H9 (cell line): ENCODE measurements around the gene UBE2Q1. TPM values are rescaled to one million over a fixed set of nuclear protein-coding genes. Genes with fewer than 3 reads are reported as not detected.

Experiments
- DNase-seq: peaks from one replicate; pipeline ENCODE4 v3.0.0-alpha.2; 2017
- H2AFZ ChIP-seq: one replicate; pipeline ENCODE4 v1.6.1; 2013; ENCODE audit warnings: mild to moderate bottlenecking, low read length, control low read depth, moderate library complexity
- H2AK5ac ChIP-seq: 2 replicates; pipeline ENCODE4 v1.6.1; 2013; ENCODE audit warnings: low read length, control low read depth, mixed read lengths; ENCODE audit not compliant: insufficient read length
- H2BK120ac ChIP-seq: one replicate; pipeline ENCODE4 v1.6.1; 2013; ENCODE audit warnings: low read depth, mild to moderate bottlenecking, low read length, control low read depth, inconsistent platforms; ENCODE audit not compliant: poor library complexity, severe bottlenecking
- H2BK12ac ChIP-seq: 2 replicates; pipeline ENCODE4 v1.6.1; 2013; ENCODE audit warnings: low read length, control low read depth, mixed read lengths, low read depth; ENCODE audit not compliant: insufficient read length
- H2BK15ac ChIP-seq: 2 replicates; pipeline ENCODE4 v1.6.1; 2013; ENCODE audit warnings: low read depth, low read length, control low read depth
- H2BK20ac ChIP-seq: one replicate; pipeline ENCODE4 v1.6.1; 2013; ENCODE audit warnings: low read depth, mild to moderate bottlenecking, low read length, control low read depth, inconsistent platforms; ENCODE audit not compliant: poor library complexity, severe bottlenecking
- H2BK5ac ChIP-seq: 2 replicates; pipeline ENCODE4 v1.6.1; 2013; ENCODE audit warnings: low read length, control low read depth, mixed read lengths; ENCODE audit not compliant: insufficient read length
- H3K14ac ChIP-seq: 2 replicates; pipeline ENCODE4 v1.6.1; 2013; ENCODE audit warnings: low read length, control low read depth; ENCODE audit not compliant: insufficient read depth
- H3K18ac ChIP-seq: 2 replicates; pipeline ENCODE4 v1.6.1; 2013; ENCODE audit warnings: low read depth, mild to moderate bottlenecking, mixed read lengths, low read length, control low read depth; ENCODE audit not compliant: insufficient read length
- H3K23ac ChIP-seq: 2 replicates; pipeline ENCODE4 v1.6.1; 2013; ENCODE audit warnings: low read length, control low read depth, mixed read lengths, low read depth; ENCODE audit not compliant: insufficient read length
- H3K23me2 ChIP-seq: 2 replicates; pipeline ENCODE4 v1.6.1; 2013; ENCODE audit warnings: low read depth, mild to moderate bottlenecking, mixed read lengths, low read length, control low read depth; ENCODE audit not compliant: insufficient read length, poor library complexity, severe bottlenecking
- H3K27ac ChIP-seq: 2 replicates; pipeline ENCODE4 v1.5.1; 2013; ENCODE audit warnings: low read length, control low read depth, mixed read lengths, low read depth; ENCODE audit not compliant: insufficient read length
- H3K27me3 ChIP-seq: 2 replicates; pipeline ENCODE4 v1.6.1; 2013; ENCODE audit warnings: low read length, control low read depth, inconsistent platforms; ENCODE audit not compliant: insufficient read depth
- H3K4ac ChIP-seq: 2 replicates; pipeline ENCODE4 v1.6.1; 2013; ENCODE audit warnings: low read depth, mild to moderate bottlenecking, control low read depth, inconsistent platforms, low read length, moderate library complexity
- H3K4me1 ChIP-seq: 2 replicates; pipeline ENCODE4 v1.6.1; 2013; ENCODE audit warnings: low read length, control low read depth, inconsistent platforms; ENCODE audit not compliant: insufficient read depth
- H3K4me2 ChIP-seq: 2 replicates; pipeline ENCODE4 v1.6.1; 2013; ENCODE audit warnings: low read length, control low read depth, mixed read lengths; ENCODE audit not compliant: insufficient read length, insufficient read depth
- H3K56ac ChIP-seq: 2 replicates; pipeline ENCODE4 v1.6.1; 2013; ENCODE audit warnings: low read depth, mild to moderate bottlenecking, mixed read lengths, low read length, control low read depth; ENCODE audit not compliant: insufficient read length
- H3K79me1 ChIP-seq: 2 replicates; pipeline ENCODE4 v1.6.1; 2013; ENCODE audit warnings: low read depth, mild to moderate bottlenecking, moderate library complexity, low read length, control low read depth, inconsistent platforms; ENCODE audit not compliant: insufficient read depth, poor library complexity, severe bottlenecking
- H3K79me2 ChIP-seq: 2 replicates; pipeline ENCODE4 v1.6.1; 2013; ENCODE audit warnings: low read length, control low read depth, inconsistent platforms; ENCODE audit not compliant: insufficient read depth
- H3K9ac ChIP-seq: 2 replicates; pipeline ENCODE4 v1.6.1; 2013; ENCODE audit warnings: low read length, control low read depth, mixed read lengths; ENCODE audit not compliant: insufficient read length; ENCODE audit errors: extremely low read depth
- H3K9me3 ChIP-seq: one replicate; pipeline ENCODE4 v1.6.1; 2013; ENCODE audit warnings: low read depth, low read length, inconsistent platforms; ENCODE audit not compliant: control insufficient read depth
- H3T11ph ChIP-seq: one replicate; pipeline ENCODE4 v1.6.1; 2013; ENCODE audit warnings: mild to moderate bottlenecking, low read length, control low read depth, inconsistent platforms
- H4K20me1 ChIP-seq: one replicate; pipeline ENCODE4 v1.6.1; 2013; ENCODE audit not compliant: control insufficient read depth, insufficient read length, insufficient read depth
- H4K5ac ChIP-seq: 2 replicates; pipeline ENCODE4 v1.6.1; 2013; ENCODE audit warnings: low read depth, mild to moderate bottlenecking, mixed read lengths, low read length, control low read depth; ENCODE audit not compliant: insufficient read length
- H4K8ac ChIP-seq: replicated peaks from 2 replicates; pipeline ENCODE4 v1.6.1; 2013; ENCODE audit warnings: low read length, control low read depth, mixed read lengths, low read depth; ENCODE audit not compliant: insufficient read length
- H4K91ac ChIP-seq: 2 replicates; pipeline ENCODE4 v1.6.1; 2013; ENCODE audit warnings: low read depth, mild to moderate bottlenecking, moderate library complexity, mixed read lengths, low read length, control low read depth; ENCODE audit not compliant: insufficient read length
- H3K27ac Mint-ChIP-seq, 3 experiments: 2 replicates in 2 of 3; 3 replicates in 1 of 3; pipeline ENCODE4 v1.8.0; 2020 to 2021; ENCODE audit warnings: mixed read lengths in 3 of 3, mild to moderate bottlenecking in 1 of 3, moderate library complexity in 1 of 3
- H3K27me3 Mint-ChIP-seq: 2 replicates; pipeline ENCODE4 v1.8.0; 2021; ENCODE audit warnings: low read depth, mild to moderate bottlenecking, moderate library complexity, mixed read lengths
- H3K36me3 Mint-ChIP-seq, 3 experiments: 2 replicates in 2 of 3; 3 replicates in 1 of 3; pipeline ENCODE4 v1.8.0; 2020 to 2021; ENCODE audit warnings: low read depth in 3 of 3, mixed read lengths in 3 of 3; ENCODE audit not compliant: insufficient read depth in 1 of 3
- H3K4me1 Mint-ChIP-seq, 2 experiments: 2 replicates each; pipeline ENCODE4 v1.8.0; 2020; ENCODE audit warnings: mixed read lengths in 2 of 2
- H3K4me3 Mint-ChIP-seq, 2 experiments: 2 replicates in 1 of 2; 3 replicates in 1 of 2; pipeline ENCODE4 v1.8.0; 2020 to 2021; ENCODE audit warnings: mild to moderate bottlenecking in 2 of 2, mixed read lengths in 2 of 2, moderate library complexity in 1 of 2
- H3K9me3 Mint-ChIP-seq, 2 experiments: 2 replicates in 1 of 2; 3 replicates in 1 of 2; pipeline ENCODE4 v1.8.0; 2020; ENCODE audit warnings: mild to moderate bottlenecking in 2 of 2, mixed read lengths in 2 of 2, moderate library complexity in 1 of 2
- total RNA-seq: library from RNA; stranded (reverse); gene quantifications from 2 replicates; pipeline ENCODE4 v1.2.1, GENCODE V29; 2021
- TF ChIP-seq, protein P1 (sequence below): fragments of 200-600 bp; sonication (generic); conservative IDR thresholded peaks from 3 replicates; pipeline ENCODE4 v1.8.0; 2021; ENCODE audit warnings: antibody characterized with exemption, mild to moderate bottlenecking

The UBE2Q1 gene
- total RNA-seq, 1 experiment from 2014 or later = 108 TPM

- H3K4ac ChIP-seq = no peak overlapping the region
- no peaks in the 10 kb centered on the region for H3K79me1 ChIP-seq
- H3K14ac ChIP-seq = no peak overlapping the region
- H3K4me2 ChIP-seq = no peak overlapping the region
- H3K4me1 ChIP-seq = no peaks in the 10 kb centered on the region
- no peak overlapping the region for H3K27ac ChIP-seq
- no peak overlapping the region for H2BK15ac ChIP-seq
- Mint-ChIP-seq H3K27me3 (no peaks in the 10 kb centered on the region), H3K4me3 (no peak overlapping the region), H3K36me3 (peaks cover 52 to 93% (median 85%) of the 10 kb centered on the region in 3 experiments), H3K4me1 (no peaks in the 10 kb centered on the region), H3K27ac (no peak overlapping the region; a peak in 1 of 7 replicates), H3K9me3 (no peaks in the 10 kb centered on the region)
- H3T11ph ChIP-seq = no peak overlapping the region
- no peaks in the 10 kb centered on the region for H3K27me3 ChIP-seq
- no peak overlapping the region for H4K5ac ChIP-seq
- no peak overlapping the region for H4K8ac ChIP-seq
- no peak overlapping the region for H4K91ac ChIP-seq
- H2AFZ ChIP-seq = no peak overlapping the region
- no peaks in the 10 kb centered on the region for H3K9me3 ChIP-seq
- no peak overlapping the region for H2BK20ac ChIP-seq
- H2BK12ac ChIP-seq = no peak overlapping the region
- H3K23ac ChIP-seq = no peak overlapping the region
- no peak overlapping the region for H2AK5ac ChIP-seq
- H3K56ac ChIP-seq = no peak overlapping the region
- no peaks in the 10 kb centered on the region for H3K23me2 ChIP-seq
- H2BK5ac ChIP-seq = no peak overlapping the region
- H2BK120ac ChIP-seq = no peak overlapping the region
- no peak overlapping the region for H3K9ac ChIP-seq
- H3K18ac ChIP-seq = no peak overlapping the region
- no peaks in the 10 kb centered on the region for H3K79me2 ChIP-seq
- TF ChIP-seq, protein P1, sequence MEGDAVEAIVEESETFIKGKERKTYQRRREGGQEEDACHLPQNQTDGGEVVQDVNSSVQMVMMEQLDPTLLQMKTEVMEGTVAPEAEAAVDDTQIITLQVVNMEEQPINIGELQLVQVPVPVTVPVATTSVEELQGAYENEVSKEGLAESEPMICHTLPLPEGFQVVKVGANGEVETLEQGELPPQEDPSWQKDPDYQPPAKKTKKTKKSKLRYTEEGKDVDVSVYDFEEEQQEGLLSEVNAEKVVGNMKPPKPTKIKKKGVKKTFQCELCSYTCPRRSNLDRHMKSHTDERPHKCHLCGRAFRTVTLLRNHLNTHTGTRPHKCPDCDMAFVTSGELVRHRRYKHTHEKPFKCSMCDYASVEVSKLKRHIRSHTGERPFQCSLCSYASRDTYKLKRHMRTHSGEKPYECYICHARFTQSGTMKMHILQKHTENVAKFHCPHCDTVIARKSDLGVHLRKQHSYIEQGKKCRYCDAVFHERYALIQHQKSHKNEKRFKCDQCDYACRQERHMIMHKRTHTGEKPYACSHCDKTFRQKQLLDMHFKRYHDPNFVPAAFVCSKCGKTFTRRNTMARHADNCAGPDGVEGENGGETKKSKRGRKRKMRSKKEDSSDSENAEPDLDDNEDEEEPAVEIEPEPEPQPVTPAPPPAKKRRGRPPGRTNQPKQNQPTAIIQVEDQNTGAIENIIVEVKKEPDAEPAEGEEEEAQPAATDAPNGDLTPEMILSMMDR = no peak
- H4K20me1 ChIP-seq = no peaks in the 10 kb centered on the region
- DNase-seq = no peak
Measured at GRCh38 chr1:154593390-154593789, 34.9 kb upstream of the UBE2Q1 start.
